ENCODE data around the gene GAPDHS.
A peak's percentile ranks its signal among the peaks of the same experiment; 100 is the strongest.

Gene GAPDHS

DNA sequence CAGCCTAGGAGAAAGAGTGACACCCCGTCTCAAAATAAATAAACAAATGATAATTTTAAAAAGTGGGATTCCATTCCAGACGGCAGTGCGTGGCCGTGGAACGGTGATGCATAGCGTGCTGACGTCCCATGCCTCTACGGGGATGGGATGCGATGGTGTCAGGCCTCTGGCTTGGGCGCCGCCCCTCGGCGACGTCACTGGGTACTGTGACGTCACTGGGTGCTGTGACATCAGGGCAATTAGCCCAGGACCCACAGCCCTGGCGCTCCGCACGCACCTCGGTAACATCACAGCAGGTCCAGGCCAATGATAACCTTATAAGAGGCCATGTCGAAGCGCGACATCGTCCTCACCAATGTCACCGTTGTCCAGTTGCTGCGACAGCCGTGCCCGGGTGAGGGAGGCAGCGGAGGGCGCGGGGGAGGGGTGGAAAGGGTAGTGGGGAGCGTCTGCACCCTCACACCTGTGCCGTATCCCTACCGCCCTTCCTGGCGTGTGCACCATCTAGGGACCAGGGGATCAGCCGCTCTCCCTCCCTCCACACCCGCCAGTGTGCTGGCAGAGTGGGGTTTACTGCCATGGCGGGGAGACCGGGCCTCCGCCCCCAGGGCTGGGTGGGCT, at the start of gene GAPDHS:
Gene GAPDHS (plus strand): TSS at position 256 of the 621 bp plus-strand sequence. CDS start 72 bp downstream, at position 328.
- Mint-ChIP-seq H3K27me3 (ENCODE audit: low read depth) (peaks cover 27% of the 10 kb centered on the region), H3K36me3 (ENCODE audit: low read depth) (no peaks in the 10 kb centered on the region), H3K9me3 (no peaks in the 10 kb centered on the region), H3K4me1 (ENCODE audit: low read depth) (peaks cover 4% of the 10 kb centered on the region), H3K4me3 (peak within 1 kb of the TSS; percentile 53), H3K27ac (no peak within 1 kb of the TSS)
- no peak for DNase-seq (ENCODE audit: low spot score)

DNA sequence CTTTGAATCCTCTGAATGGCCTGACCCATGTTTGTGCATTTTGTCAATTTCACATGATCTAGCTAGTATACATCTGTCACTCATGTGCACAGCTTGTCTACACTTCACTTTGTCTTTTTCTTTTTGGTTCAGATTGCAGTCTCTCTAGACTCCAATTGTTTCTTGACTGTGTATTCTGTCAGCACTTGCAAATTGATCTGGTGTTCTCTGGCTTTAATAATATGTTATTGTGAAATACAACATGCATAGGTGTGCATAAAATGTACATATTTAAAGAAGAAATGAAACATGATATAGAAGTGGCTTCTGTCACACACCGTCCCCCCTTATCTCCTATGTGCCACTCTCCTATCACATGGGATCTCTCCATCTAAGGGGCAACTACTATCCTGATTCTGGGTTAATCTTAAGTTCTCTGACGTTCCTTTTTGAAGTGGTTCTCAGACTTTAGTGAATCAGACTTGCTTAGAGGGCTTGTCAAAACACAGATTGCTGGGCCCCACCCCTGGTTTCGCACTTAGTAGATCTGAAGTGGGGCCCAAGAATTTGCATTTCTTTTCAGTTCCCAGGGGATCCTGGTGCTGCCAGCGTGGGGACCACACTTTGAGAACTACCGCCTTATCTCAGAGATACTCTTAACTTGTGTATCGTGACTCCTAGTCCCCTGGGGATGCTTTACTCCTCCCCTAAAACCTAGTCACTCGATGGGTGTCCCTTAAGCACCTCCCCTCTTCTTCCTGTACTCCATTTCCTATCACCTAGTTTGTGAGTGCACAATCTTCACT, 48.8 kb upstream of the GAPDHS start:
- Mint-ChIP-seq H3K4me3 (no peak overlapping the region), H3K9me3 (no peaks in the 10 kb centered on the region), H3K36me3 (ENCODE audit: low read depth) (no peaks in the 10 kb centered on the region), H3K27ac (no peak overlapping the region), H3K4me1 (ENCODE audit: low read depth) (peaks cover 2% of the 10 kb centered on the region), H3K27me3 (ENCODE audit: low read depth) (peaks cover 10% of the 10 kb centered on the region)
- DNase-seq (ENCODE audit: low spot score): no peak

DNA sequence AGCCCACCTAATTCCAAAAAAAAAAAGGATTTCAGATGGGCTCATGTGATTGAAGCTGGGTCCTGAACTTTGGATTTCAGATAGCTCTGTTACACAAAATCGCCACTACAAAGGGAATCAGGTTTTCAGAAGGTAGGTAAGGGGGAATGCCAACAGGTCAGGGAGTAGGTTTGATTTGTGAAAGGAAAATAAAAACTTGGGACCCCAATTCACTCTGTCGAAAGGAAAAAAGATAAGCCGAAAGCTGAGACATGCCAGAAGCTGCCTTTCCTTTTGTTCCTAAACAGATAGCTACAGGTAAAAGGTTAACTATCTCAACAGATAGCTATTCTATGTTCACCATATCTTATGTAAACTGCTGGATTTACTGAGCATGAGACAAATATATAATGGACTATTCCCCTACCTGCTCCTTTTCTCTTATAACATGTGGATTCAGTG, 47.0 kb upstream of the GAPDHS start:
- Mint-ChIP-seq H3K27ac (no peak overlapping the region), H3K4me3 (no peak overlapping the region)

DNA sequence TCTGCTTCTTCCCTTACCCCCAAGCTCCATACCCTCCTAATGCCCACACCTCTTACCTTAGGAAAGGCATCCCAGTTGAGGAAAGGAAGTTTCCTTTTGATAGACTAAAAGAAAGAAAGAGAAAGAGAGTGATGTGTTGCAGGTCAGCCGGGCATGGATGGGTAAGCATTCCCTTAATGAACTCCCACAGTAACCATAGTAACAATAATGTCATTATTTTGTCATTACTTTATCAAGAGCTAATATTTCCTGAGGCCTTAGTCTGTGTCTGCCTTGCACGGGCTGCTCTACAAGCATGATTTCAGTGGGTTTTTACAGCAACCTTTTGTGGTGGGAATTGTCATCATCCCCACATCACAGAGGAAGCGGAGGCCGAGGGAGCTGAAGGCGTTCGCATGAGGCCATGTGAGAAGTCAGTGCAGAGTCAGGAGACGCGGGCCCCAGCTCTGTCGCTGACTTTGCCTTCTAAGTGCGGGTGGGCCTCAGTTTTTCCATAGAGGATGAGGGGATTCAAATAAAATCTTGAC, 45.5 kb upstream of the GAPDHS start:
- no peak for DNase-seq (ENCODE audit: low spot score)
- H3K4me1 Mint-ChIP-seq (ENCODE audit: low read depth): peaks cover 2% of the 10 kb centered on the region
- no peaks in the 10 kb centered on the region for H3K9me3 Mint-ChIP-seq
- peaks cover 18% of the 10 kb centered on the region for H3K27me3 Mint-ChIP-seq (ENCODE audit: low read depth)
- no peak overlapping the region for H3K27ac Mint-ChIP-seq
- H3K4me3 Mint-ChIP-seq: no peak overlapping the region
- H3K36me3 Mint-ChIP-seq (ENCODE audit: low read depth): no peaks in the 10 kb centered on the region

More for the DNA sequence above, 47.0 kb upstream of the GAPDHS start:
- DNase-seq (ENCODE audit: low spot score): no peak
- Mint-ChIP-seq H3K27me3 (ENCODE audit: low read depth) (peaks cover 8% of the 10 kb centered on the region), H3K4me1 (ENCODE audit: low read depth) (peaks cover 2% of the 10 kb centered on the region), H3K9me3 (no peaks in the 10 kb centered on the region), H3K36me3 (ENCODE audit: low read depth) (no peaks in the 10 kb centered on the region)

DNA sequence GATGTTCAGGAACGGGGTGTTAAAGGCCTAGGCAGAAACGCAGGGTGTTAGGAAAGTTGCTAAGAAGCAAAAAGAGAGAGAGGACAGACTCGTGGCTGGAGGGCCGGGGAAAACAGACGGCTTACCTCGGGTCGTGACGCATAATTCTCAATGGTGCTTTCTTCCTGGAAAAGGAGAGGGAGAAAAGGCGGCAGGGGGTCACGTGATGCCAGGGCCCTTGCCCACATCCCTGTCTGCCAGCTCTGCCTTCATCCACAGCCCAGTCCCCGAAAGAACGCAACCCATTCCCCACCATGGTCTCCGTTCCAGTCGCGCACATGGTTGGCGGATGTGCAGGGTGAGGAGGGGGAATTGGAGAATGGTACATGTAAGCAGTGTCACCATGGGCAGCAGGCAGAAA, 44.6 kb upstream of the GAPDHS start:
- Mint-ChIP-seq H3K4me1 (ENCODE audit: low read depth) (peaks cover 2% of the 10 kb centered on the region), H3K27me3 (ENCODE audit: low read depth) (peaks cover 20% of the 10 kb centered on the region)

DNA sequence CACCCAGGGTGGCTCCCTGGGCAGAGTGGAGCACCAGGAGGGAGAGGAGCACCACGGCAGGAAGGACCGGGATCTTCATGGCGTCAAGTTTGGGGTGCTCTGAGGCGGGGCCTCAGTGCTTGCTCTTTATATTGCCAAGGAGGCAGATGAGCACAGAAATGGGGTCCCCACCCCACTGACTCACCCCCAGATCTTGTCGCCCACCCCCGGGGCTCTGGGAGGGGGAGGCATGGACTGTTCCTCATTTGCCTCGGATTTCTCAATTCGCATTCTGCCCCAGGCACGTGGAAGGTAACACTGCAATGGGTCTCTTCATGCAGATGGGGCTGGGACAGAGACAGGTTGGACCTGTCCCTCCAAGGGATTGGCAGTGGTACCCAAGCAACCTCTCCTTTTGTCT, 42.9 kb upstream of the GAPDHS start, which contains the start of gene KRTDAP:
Gene KRTDAP (minus strand): TSS at position 101 of the 400 bp plus-strand sequence. CDS start 22 bp downstream, at position 79.
- Mint-ChIP-seq H3K9me3 (no peaks in the 10 kb centered on the region), H3K27me3 (ENCODE audit: low read depth) (peaks cover 23% of the 10 kb centered on the region), H3K4me1 (ENCODE audit: low read depth) (peaks cover 1% of the 10 kb centered on the region), H3K36me3 (ENCODE audit: low read depth) (no peaks in the 10 kb centered on the region), H3K4me3 (no peak within 1 kb of the TSS), H3K27ac (no peak within 1 kb of the TSS)
- no peak for DNase-seq (ENCODE audit: low spot score)

More for the DNA sequence above, 44.6 kb upstream of the GAPDHS start:
- Mint-ChIP-seq H3K27ac (no peak overlapping the region), H3K36me3 (ENCODE audit: low read depth) (no peaks in the 10 kb centered on the region), H3K4me3 (no peak overlapping the region), H3K9me3 (no peaks in the 10 kb centered on the region)
- no peak for DNase-seq (ENCODE audit: low spot score)

DNA sequence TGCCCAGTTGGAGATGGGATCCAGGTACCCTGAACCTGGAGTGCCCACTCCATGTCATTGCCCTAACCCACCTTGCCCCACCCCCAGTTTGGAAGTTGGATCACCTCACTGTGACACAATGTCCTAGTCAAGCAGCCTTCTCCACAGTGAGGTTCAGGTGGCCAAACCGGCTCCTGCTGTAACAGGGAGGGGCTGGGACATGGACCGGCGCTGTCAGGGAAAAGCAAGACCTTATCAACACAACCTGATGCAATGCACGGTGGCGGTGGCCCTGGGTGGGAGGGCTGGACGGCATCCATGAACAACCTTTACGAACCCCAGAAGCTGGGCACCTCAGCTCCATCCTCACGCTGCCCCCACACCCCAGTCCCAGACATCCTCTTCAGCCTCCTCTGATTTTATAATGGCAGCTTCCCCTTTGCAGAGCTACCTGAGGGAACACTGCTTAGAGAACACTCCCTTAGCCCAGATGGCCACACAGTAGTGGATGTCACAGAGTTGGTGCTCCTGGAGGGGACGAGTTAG, 41.4 kb upstream of the GAPDHS start:
- Mint-ChIP-seq H3K27me3 (ENCODE audit: low read depth) (peaks cover 23% of the 10 kb centered on the region), H3K9me3 (no peaks in the 10 kb centered on the region), H3K36me3 (ENCODE audit: low read depth) (no peaks in the 10 kb centered on the region), H3K4me3 (no peak overlapping the region), H3K27ac (no peak overlapping the region), H3K4me1 (ENCODE audit: low read depth) (peaks cover 1% of the 10 kb centered on the region)
- no peak for DNase-seq (ENCODE audit: low spot score)

DNA sequence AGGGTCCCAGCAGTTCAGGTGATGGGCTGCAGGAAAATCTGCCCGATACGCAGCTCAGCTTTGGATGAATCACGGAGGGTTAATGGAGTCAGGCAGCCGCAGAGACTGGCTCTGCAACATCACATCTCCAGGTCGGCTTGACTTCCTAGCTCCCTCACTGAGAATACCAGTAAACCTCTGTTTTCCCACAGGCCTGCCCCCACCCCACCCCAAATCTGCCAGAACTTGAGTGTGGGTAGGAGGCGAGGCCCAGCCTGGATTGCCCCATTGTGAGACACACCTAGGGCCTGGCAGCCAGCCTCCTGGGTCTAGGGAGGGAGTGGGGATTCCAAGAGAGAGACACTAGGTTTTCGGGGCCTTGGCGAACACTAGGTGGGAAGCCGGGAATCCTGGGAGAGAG, 39.3 kb upstream of the GAPDHS start:
- H3K9me3 Mint-ChIP-seq: no peaks in the 10 kb centered on the region
- H3K4me1 Mint-ChIP-seq (ENCODE audit: low read depth): peaks cover 1% of the 10 kb centered on the region
- no peaks in the 10 kb centered on the region for H3K36me3 Mint-ChIP-seq (ENCODE audit: low read depth)
- peaks cover 20% of the 10 kb centered on the region for H3K27me3 Mint-ChIP-seq (ENCODE audit: low read depth)
- DNase-seq (ENCODE audit: low spot score): no peak
- no peak overlapping the region for H3K4me3 Mint-ChIP-seq
- no peak overlapping the region for H3K27ac Mint-ChIP-seq

DNA sequence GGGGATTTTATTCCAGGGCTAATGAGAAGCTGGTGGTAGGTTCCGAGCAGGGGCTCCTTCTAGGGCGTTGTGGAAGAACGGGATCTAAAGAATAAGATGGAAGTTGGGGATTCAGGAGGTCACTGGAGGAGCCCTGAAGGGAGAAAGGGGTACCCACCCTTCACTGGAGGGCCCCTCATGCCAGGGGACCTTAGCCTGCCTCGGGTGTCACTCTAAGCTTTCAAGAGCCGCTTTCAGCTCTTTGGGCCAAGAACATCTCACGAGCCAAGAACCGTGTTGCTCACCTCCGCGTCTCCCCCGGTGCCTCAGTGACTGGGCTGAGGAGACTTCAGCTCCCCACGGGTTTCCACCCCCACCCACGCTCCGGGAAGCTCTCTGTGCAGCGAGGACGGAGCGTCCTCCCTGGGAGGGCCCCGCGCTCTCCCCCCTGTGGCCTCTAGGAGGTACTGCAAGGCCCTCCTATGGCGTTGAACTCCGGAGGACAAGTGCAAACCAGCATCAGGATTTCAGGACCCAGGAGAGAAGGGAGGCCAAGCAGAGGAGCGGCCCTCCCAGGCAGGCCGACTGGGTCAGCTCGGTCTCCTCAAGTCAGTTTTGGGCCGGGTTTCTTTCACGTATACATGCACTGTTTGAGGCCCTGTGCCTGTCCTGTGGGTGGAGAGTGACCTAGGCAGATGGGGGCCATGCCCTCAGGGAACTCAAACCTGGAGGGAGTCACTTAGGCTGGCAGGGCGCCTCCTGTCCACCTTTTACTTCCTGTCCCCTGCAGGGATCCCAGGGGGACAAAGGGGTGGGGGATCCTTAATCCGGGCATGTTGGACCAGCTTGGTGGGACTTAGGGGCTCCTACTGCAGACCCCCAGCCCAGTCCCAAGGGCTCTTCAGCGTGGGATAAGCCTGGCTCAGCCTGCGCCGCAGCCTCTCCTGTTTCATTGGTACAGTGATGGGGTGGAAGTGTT, 37.9 kb upstream of the GAPDHS start:
- Mint-ChIP-seq H3K4me1 (ENCODE audit: low read depth) (peaks cover 1% of the 10 kb centered on the region), H3K27ac (no peak overlapping the region), H3K9me3 (no peaks in the 10 kb centered on the region), H3K27me3 (ENCODE audit: low read depth) (peaks cover 18% of the 10 kb centered on the region), H3K4me3 (no peak overlapping the region), H3K36me3 (ENCODE audit: low read depth) (no peaks in the 10 kb centered on the region)
- DNase-seq (ENCODE audit: low spot score): peak; percentile 75

DNA sequence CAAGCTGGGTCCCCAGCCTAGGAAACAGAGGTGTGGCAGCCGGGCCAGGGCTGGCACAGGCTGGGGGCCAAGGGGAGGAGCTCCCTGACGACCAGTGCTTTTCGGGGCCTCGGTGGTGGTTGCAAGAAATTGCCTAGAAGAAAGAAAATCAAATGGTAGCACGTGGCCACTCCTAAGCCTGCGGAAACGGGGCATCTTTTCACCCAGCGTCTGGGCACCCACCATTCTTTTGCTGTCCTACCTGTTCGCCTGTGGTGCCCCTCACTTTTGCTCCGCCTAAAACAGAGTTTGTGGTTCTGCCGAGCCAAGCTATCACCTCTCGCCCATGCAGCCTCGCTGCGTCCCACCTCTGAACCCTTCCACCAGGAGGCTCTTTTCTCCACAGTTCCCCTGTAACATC, 35.9 kb upstream of the GAPDHS start:
- no peak overlapping the region for H3K27ac Mint-ChIP-seq
- H3K36me3 Mint-ChIP-seq (ENCODE audit: low read depth): no peaks in the 10 kb centered on the region
- no peak overlapping the region for H3K4me3 Mint-ChIP-seq

DNA sequence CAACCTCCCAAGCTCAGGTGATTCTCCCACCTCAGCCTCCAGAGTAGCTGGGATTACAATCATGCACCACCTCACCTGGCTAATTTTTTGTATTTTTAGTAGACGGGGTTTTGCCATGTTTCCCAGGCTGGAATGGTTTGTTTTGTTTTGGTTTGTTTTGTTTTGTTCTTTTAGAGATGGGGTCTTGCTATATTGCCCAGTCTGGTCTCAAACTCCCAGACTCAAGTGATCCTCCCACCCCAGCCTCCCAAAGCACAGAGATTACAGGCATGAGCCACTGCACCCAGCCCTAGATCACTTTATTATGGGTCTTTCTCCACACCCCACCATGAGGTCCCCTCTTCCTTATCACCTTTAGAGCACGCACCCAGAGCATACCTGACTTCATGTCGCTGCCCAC, 35.0 kb upstream of the GAPDHS start:
- H3K4me1 Mint-ChIP-seq (ENCODE audit: low read depth): peaks cover 5% of the 10 kb centered on the region
- no peak for DNase-seq (ENCODE audit: low spot score)
- H3K27me3 Mint-ChIP-seq (ENCODE audit: low read depth): peaks cover 8% of the 10 kb centered on the region
- H3K4me3 Mint-ChIP-seq: no peak overlapping the region
- no peaks in the 10 kb centered on the region for H3K36me3 Mint-ChIP-seq (ENCODE audit: low read depth)
- no peaks in the 10 kb centered on the region for H3K9me3 Mint-ChIP-seq
- H3K27ac Mint-ChIP-seq: no peak overlapping the region

More for the DNA sequence above, 35.9 kb upstream of the GAPDHS start:
- H3K9me3 Mint-ChIP-seq: no peaks in the 10 kb centered on the region
- H3K4me1 Mint-ChIP-seq (ENCODE audit: low read depth): peaks cover 5% of the 10 kb centered on the region
- no peak for DNase-seq (ENCODE audit: low spot score)
- peaks cover 13% of the 10 kb centered on the region for H3K27me3 Mint-ChIP-seq (ENCODE audit: low read depth)

DNA sequence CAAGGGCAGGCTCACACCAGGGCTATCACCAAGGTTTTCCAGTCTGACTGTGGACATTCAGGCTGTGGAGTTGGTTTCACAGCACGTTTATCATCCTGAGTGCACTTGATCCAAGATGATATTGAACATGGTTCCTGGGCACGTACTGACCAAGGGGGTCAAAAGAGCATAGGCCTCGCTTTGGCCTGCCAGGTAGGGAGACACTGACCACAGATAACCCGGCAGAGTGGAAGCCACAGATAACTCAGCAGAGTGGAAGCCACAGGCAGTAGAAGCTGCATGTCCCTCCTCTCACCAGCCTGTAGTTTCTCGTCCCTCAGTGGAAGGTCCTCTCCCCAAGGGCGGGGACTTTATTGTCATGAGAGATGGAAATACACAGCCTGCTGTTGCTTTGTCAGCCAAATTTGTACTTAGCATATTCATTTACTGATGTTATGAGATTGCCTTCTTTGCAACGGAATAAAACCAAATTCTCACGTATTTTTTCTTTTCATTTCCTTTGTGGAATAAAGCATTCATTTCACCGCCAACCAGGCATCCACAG, 34.2 kb upstream of the GAPDHS start:
- Mint-ChIP-seq H3K36me3 (ENCODE audit: low read depth) (no peaks in the 10 kb centered on the region), H3K9me3 (no peaks in the 10 kb centered on the region), H3K4me3 (no peak overlapping the region), H3K27ac (no peak overlapping the region), H3K27me3 (ENCODE audit: low read depth) (peaks cover 7% of the 10 kb centered on the region), H3K4me1 (ENCODE audit: low read depth) (peaks cover 5% of the 10 kb centered on the region)
- DNase-seq (ENCODE audit: low spot score): no peak

DNA sequence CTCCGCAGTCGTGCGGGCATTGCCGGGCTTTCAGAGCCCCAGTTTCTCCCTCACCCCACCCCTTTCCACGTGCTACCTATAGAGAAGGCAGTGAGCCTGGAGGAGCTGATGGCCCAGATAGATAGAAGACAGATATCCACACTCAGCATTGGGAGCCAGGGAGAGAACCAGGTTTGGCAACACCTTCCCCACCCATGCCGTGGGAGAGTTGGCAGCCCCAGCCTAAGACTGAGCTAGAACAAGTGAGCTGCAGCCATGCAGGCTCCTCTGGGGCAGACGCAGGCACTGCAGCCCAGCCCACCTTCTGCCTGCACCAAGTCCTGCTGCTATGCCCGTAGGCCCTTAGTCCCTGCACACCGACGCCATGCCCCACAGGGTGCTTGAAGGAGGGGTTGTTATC, 32.6 kb upstream of the GAPDHS start:
- DNase-seq (ENCODE audit: low spot score): no peak

More for the DNA sequence above, 32.6 kb upstream of the GAPDHS start:
- peaks cover 11% of the 10 kb centered on the region for H3K27me3 Mint-ChIP-seq (ENCODE audit: low read depth)
- H3K4me3 Mint-ChIP-seq: no peak overlapping the region
- no peak overlapping the region for H3K27ac Mint-ChIP-seq
- H3K4me1 Mint-ChIP-seq (ENCODE audit: low read depth): peaks cover 4% of the 10 kb centered on the region
- H3K9me3 Mint-ChIP-seq: no peaks in the 10 kb centered on the region
- no peaks in the 10 kb centered on the region for H3K36me3 Mint-ChIP-seq (ENCODE audit: low read depth)

All from T-helper 2 cell treated with Interferon-gamma antibody and Interleukin-4, amounts not matched to agents 5 μg/mL and 100 μg/mL, for 36 hours (primary cell).